HG03354 (cell line): ENCODE measurements around the gene ASAP2.

Experiments
- ATAC-seq: cut with Tn5 transposase; IDR thresholded peaks from one replicate; pipeline ENCODE4 v1.9.1; 2021; ENCODE audit warnings: mild to moderate bottlenecking; ENCODE audit not compliant: unreplicated experiment, poor library complexity, severe bottlenecking

ASAP2 gene

GRCh38 chr2:9244985-9245544 is 38.5 kb downstream of the ASAP2 start:
- ATAC-seq = no peak

DNA sequence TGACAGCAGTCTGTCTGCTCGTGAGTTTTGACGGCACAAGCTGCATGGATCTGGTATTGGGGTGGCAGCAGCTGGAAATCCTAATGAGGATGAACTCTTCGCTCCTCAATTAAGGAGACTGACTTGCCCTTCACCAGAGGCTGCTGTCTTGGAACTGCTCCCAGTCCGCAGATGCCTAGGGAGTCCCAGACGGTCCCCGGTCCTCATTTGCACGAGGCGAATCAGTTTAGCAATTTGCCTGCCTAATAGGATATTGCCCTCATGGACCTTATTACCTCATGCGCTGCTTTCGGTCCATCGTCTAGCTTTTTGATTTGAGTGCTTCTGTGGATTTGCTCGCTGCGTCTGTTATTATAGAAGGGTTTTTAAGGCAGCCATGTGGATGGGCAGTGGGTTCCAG is 40.6 kb downstream of the ASAP2 start:
- ATAC-seq = no peak

- no peak for ATAC-seq
Observed at GRCh38 chr2:9247786-9248185, 41.2 kb downstream of the ASAP2 start.

DNA sequence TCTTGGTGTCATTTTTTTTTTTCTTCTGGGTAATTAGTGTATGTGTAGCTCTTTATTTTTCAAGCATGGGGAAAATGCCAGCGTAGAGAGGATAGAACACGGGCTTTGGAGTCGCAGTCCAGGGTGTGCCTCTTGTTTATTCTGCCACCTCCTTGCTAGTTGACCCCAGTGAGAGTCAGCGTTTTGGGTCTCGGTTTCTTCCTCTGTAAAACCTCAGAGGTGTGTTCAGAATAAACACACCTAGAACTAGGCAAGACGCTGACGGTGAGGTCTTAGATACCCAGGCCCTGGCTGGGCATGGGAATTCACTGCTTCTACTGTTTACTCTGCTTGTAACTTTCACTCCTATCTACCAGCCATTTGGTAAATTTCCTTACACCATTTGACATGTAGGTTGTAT is 41.8 kb downstream of the ASAP2 start:
- no peak for ATAC-seq

DNA sequence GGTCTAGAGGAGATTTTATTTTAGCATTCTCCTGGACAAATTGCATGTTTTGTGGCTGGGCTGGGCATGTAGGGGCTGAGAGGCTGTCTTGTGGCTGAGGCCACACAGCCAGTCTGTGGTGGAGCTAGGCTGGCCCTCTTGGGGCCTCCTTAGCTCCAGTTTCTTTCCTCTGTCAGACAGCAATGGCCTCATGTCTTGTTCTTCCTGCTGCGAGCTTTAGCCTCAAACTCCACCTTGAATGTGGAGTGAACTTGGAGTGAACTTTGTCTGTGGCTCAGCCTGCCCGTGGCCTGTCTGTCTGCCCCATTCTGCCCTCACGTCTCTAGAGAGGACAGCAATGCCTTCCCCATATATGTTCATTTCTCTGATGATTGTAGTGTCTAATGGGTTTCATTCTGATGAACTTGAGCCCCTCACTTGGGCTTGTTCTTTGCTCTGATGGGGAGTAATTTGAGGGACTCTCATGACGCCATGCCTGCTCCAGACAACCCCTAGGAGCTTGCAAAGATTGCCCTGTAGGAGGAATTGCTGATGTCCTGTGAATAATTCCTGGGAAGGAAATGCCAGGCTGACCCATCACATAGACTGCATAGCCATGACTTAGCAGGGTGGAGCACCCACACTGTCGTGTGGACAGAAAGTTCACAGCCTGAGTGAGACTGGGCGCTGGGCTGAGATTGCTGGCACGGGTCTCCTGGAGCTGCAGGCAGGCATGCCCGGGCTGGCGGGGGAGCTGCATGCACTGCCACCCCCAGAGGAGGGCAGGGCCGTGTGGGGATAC is 42.6 kb downstream of the ASAP2 start:
- no peak for ATAC-seq

GRCh38 chr2:9250091-9250490 is 43.5 kb downstream of the ASAP2 start:
- ATAC-seq = no peak

- no peak for ATAC-seq
Observed at GRCh38 chr2:9250498-9251153, 44.0 kb downstream of the ASAP2 start.

GRCh38 chr2:9251154-9252001 is 44.8 kb downstream of the ASAP2 start:
- no peak for ATAC-seq

DNA sequence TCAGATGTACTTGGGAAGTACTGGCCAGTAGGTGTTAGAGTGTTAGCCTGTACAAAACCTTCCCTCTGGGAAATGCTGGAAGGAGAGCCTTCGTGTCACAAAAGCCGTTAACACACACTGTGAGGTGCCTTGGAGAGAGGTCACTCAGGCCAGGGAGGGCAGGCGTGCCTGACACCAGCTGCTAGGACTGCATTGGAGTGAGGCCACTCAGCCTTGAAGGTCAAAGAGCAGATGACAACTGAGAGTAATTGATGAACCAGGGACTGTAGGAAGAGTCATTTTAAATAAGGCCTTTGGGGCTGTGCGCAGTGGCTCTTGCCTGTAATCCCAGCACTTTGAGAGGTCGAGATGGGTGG is 45.4 kb downstream of the ASAP2 start:
- ATAC-seq = no peak

GRCh38 chr2:9255416-9255815 is 48.8 kb downstream of the ASAP2 start:
- ATAC-seq = no peak

DNA sequence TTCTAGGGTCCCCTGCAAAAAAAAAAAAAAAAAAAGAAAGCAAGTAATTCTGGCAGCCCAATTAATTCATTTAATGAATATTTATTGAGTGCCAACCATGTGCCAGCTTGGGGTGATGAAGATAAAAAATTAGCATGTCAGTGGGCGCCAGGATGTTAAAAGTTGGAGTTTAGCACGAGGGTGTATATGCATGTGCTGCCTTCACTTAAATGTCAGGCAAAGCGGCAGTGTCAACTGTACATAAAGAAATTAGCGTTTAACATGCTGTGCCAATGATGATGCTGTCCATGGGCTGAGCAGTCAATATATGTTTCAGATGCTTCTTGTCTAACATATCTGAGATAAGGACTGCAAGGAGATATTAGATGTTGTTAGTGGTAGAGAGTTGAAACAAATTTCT is 49.5 kb downstream of the ASAP2 start:
- ATAC-seq = no peak

DNA sequence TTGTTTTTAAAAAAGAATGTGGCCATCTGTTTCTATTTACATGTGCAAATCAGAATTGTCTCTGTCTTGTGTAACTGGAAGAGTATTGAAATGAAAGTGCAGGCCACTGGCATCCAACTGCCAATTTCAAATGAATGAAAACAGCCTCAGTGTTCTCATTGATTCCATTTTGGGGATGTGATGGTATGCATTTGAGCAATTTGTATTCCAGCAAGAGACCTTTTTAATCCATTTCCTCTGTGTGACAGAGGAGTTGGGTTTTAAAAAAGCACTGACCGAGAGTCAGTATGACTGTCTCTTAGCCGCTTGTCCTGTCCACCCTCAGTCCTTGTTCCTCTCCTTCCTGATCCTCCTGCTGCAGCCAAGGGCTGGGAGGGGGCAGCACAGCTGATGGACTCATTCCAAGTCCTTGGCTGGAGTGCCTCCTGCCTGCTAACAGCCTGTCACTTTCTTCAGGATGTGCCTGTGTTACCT is 50.0 kb downstream of the ASAP2 start:
- ATAC-seq = no peak

DNA sequence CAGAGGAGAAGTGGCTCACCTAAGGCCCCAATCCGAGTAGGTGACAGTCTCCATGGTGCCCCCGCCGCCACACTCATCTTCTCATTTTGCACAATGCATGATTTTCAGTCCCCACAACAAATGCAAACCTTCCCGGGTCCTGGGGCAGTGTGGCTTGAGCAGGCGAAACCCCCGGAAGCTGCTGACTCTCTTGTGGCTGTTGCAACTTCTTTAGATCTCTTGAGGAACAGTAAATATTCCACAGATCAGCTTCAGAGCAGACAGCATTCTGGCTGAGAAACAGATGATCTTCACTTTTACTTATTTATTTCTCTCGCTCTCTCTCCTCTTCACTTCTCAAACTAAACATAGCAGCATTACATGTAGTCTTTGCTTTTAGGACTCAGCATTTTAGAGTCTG is 51.9 kb downstream of the ASAP2 start:
- ATAC-seq = no peak

DNA sequence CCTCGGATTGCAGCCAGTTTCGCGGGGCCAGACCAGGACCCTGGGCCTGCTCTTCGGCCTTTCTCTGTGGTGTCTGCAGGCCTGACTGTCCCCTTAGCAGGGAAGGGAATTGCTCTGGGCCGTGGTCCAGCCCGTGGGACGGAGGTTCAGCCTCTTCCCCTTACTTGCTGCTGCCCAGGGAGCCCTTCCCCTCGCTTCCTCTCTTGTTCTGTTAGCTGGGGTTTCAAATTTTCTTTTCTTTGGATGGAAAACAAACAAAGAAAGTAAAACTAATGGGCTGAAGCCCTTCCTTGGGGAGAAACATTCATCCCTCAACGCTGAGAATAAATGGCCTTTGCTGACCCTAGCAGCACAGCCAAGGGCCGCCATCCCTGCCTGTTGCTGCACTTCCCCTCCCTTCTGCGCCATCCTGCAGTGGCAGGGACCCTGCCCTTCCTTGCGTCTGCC is 52.4 kb downstream of the ASAP2 start:
- ATAC-seq = no peak

DNA sequence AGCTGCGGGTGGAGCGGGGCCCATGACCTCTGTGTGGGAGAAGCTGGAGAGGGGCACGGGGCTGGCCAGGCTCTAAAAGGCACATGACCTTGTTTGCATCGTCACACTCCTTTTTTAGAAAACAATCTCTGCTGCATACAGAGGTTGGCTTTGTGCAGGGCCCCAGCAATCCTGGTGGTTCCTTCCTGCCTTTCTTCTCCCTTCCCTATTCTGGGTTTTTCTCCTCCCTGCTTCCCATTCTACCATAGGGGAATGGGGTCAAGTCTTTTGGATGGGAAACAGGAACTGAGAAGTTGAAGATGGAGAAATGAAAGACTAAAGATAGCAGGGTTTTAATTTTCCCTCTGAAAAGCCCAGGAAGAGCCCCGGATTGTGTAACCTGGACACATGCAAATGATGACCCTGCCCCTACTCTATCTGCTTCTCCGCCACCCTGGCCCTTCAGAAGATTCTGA is 53.9 kb downstream of the ASAP2 start:
- no peak for ATAC-seq

- ATAC-seq = no peak
Observed at GRCh38 chr2:9261231-9261883, 54.7 kb downstream of the ASAP2 start.

DNA sequence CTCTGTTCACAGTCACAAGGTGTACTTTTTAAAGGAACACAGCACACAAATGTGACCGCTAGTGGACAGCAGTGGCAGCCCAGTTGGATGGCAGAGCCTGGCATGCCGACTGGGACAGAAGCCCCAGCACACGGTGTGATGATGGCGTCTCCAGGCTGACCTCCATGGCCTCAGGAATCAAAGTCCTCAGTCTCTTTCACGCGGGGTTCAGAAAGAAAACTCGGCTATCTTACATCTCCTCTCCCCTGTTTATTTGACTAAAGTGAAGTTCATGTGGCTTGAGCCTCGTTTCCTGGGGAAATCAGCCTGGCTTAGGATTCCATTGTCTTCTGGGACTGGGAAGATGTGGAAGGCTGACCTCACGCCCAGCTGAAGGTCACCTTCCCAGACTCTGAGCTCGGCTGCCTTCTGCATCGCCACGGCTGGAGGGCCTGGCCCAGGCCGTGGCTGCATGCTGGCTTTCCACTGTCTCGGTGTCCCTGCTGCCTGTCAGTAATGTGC is 56.1 kb downstream of the ASAP2 start:
- no peak for ATAC-seq

- no peak for ATAC-seq
Observed at GRCh38 chr2:9263428-9263827, 56.8 kb downstream of the ASAP2 start.

GRCh38 chr2:9264301-9264700 is 57.7 kb downstream of the ASAP2 start:
- ATAC-seq = no peak
